Gastrocnemius medialis (tissue), 4 donors: ENCODE data around the gene CASZ1.

Source experiments
- CTCF ChIP-seq, 5 experiments: fragments of 450-650 bp in 3 of 5; fragments of 200-600 bp in 2 of 5; sonication (generic) in 2 of 5; IDR thresholded peaks in 4 of 5; conservative IDR thresholded peaks in 1 of 5; 1 replicate in 4 of 5; 2 replicates in 1 of 5; pipeline ENCODE4 v1.5.1; 2016 to 2019; ENCODE audit warnings: antibody characterized with exemption in 5 of 5, mild to moderate bottlenecking in 3 of 5, moderate library complexity in 3 of 5
- POLR2A ChIP-seq, 2 donors: fragments of 450-650 bp; IDR thresholded peaks; one replicate each; pipeline ENCODE4 v1.6.1; 2017; ENCODE audit warnings: antibody characterized with exemption in 2 of 2, mild to moderate bottlenecking in 2 of 2, moderate library complexity in 2 of 2

DNA sequence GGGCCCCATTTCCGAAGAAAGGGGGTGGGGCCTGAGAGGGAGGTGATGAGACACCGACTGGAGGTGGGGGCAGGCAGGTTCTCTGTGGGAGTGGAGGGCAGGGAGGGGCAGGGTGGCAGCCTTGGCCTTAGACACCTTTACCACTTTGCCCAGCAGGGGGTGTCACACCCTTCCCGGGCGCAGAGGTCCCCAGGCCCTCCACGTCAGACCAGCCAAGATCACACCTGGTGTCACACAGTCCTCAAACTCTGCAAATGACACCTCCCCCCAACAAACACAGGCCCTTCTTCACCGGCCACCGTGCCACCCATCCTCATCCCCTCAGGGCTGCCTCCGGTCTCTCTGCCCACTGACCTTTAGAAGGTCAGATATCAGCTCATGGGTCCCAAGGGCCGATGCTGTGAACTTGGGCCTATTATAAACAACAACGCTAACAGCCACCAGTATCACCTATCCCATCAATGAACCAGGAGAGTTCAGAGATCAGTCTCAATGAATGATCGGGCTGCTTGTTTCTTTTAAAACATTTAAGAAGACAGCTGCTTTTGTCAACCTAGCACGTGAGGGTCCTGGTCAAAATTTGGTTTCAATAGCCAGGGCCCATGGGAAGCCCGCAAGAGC is 103.9 kb downstream of the CASZ1 start:
- TF ChIP-seq POLR2A (IDR thresholded peaks at IDR 0.05) (no peak), CTCF (IDR thresholded peaks at IDR 0.05 in 4 of 5, conservative IDR thresholded peaks at IDR 0.05 in 1 of 5) (peak in 4 of 5 experiments; percentile 31 to 61 (median 42))
